ENCODE measurements around the gene G6PC1. TPM values are rescaled to one million over a fixed set of nuclear protein-coding genes. Genes with fewer than 3 reads are reported as not detected.

G6PC1 gene
- total and polyA plus RNA-seq, 2 of the 13 experiments (the other 11 are each of a cell fraction or from before 2014, with no cell fraction given), result 1.7 to 37.9 TPM

DNA sequence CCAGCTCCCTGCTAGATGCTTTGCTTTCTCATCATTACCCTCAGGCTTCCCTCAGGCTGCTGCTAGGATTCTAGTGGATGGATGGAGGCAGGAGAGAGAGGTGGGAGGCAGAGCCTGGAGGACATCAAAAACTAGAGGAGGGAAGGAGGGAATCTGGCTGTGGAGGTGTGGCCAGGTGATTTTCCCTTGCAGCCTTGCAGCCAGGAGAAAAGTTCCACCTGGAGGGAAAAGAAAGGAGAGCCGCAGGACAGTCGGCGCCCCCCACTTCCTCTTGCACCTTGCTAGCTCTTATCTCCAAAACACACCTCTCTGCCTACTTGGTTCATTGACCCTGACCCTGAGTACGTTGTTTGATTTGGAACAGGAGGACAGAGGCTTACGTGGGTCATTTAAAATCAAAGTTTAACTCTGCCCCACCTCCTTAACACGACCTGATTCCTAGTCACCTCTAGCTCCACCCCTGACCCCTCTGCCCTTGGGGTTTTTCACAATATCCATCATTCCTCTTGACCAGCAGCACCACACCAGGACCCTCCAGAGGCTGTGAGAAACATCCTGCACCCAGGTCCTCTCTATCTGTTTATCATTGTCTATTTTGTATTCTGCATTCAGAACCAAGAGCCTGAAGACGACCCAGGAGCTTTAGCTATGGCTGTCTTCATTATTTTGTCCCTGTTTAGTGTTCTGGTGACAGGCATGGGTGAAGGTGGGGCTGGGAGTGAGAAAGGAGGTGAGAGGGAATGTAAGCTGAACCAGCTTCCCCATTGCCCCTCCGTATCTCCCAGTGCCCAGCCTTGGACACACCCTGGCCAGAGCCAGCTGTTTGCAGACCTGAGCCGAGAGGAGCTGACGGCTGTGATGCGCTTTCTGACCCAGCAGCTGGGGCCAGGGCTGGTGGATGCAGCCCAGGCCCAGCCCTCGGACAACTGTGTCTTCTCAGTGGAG lies 33.7 kb upstream of the G6PC1 start:
- peak; percentile 93 for FAIRE-seq
- Histone ChIP-seq H3K9ac (ENCODE audit: insufficient read depth, low read depth, low read length) (0 out of 2 replicates have a peak overlapping the region, but pooled peaks have one; percentile 25), H3K79me2 (ENCODE audit: insufficient read depth, low read length) (no peaks in the 10 kb centered on the region), H3K27ac (ENCODE audit: extremely low read length, insufficient read depth, low read length) (peak overlapping the region; percentile 62), H2AFZ (ENCODE audit: low read length) (no peak overlapping the region), H3K4me1 (ENCODE audit: insufficient read depth, low read length) (peaks cover 73% of the 10 kb centered on the region), H4K20me1 (ENCODE audit: insufficient read depth, low read length) (no peaks in the 10 kb centered on the region), H3K4me3 (replicated peaks in 1 of 3; ENCODE audit: insufficient read depth in 1 of 3, low read depth in 2 of 3, low read length in 3 of 3) (peak overlapping the region in 2 of 3 experiments; percentile 18 to 44; a peak in 4 of 6 replicates), H3K9me3 (ENCODE audit: low read length) (peaks cover 9% of the 10 kb centered on the region), H3K27me3 (ENCODE audit: control insufficient read depth in 1 of 2, insufficient read depth in 2 of 2, low read length in 2 of 2) (no peaks in the 10 kb centered on the region), H3K36me3 (replicated peaks in 1 of 2; ENCODE audit: control insufficient read depth in 1 of 2, insufficient read depth in 2 of 2, low read length in 2 of 2) (no peaks in the 10 kb centered on the region), H3K4me2 (ENCODE audit: low read depth, low read length) (peak overlapping the region; percentile 79)
- in situ Hi-C loops (cut with HindIII; ENCODE audit: extremely low pct_ligation_motif_present, low pct_unique_long_range_greater_than_20kb) (no loop called here), intact Hi-C loops (cut with micrococcal nuclease; ENCODE audit: unreplicated experiment) (loop anchor here (2.0 kb wide), 1 partner anchor 14 kb away; no protein-coding TSS in a partner anchor)
- CTCF ChIA-PET (ENCODE audit: low intra/inter-chr PET ratio, low total read pairs), result no interaction called here
- ATAC-seq, result peak; percentile 60
- BruUV-seq (replicated peaks), result no TSS peak
- WGBS (ENCODE audit: low lambda C conversion rate), result under 1% methylated on average over 8 of the region's 12 CpGs
- DNase-seq (ENCODE audit: low spot score), result peak; percentile 68
- POLR2A ChIA-PET, result interaction anchor here (0.5 to 3.8 kb wide), 16 partner anchors 12 to 484 kb away, joined by 3 to 36 read pairs (median 12); partner anchors contain the start of genes AOC3, BECN1, RPL27 and WNK4
- TF ChIP-seq SOX6 (IDR thresholded peaks at IDR 0.05), result no peak
- TF ChIP-seq SOX6 (CRISPR knock-in tag; IDR thresholded peaks at IDR 0.05), result peak; percentile 92
- TF ChIP-seq, protein P1, sequence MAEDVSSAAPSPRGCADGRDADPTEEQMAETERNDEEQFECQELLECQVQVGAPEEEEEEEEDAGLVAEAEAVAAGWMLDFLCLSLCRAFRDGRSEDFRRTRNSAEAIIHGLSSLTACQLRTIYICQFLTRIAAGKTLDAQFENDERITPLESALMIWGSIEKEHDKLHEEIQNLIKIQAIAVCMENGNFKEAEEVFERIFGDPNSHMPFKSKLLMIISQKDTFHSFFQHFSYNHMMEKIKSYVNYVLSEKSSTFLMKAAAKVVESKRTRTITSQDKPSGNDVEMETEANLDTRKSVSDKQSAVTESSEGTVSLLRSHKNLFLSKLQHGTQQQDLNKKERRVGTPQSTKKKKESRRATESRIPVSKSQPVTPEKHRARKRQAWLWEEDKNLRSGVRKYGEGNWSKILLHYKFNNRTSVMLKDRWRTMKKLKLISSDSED (CRISPR knock-in tag; IDR thresholded peaks at IDR 0.05), result no peak
- TF ChIP-seq ZNF703 (CRISPR knock-in tag; IDR thresholded peaks at IDR 0.05; ENCODE audit: borderline replicate concordance), result peak; percentile 52; the same call in 1 of the 2 replicates
- no peak for TF ChIP-seq RELA (CRISPR knock-in tag; IDR thresholded peaks at IDR 0.05)
- TF ChIP-seq, protein P2, sequence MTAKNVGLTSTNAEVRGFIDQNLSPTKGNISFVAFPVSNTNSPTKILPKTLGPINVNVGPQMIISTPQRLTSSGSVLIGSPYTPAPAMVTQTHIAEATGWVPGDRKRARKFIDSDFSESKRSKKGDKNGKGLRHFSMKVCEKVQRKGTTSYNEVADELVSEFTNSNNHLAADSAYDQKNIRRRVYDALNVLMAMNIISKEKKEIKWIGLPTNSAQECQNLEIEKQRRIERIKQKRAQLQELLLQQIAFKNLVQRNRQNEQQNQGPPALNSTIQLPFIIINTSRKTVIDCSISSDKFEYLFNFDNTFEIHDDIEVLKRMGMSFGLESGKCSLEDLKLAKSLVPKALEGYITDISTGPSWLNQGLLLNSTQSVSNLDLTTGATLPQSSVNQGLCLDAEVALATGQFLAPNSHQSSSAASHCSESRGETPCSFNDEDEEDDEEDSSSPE (CRISPR knock-in tag; IDR thresholded peaks at IDR 0.05), result peak; percentile 45; the same call in 1 of the 2 replicates
- TF ChIP-seq, protein P3, sequence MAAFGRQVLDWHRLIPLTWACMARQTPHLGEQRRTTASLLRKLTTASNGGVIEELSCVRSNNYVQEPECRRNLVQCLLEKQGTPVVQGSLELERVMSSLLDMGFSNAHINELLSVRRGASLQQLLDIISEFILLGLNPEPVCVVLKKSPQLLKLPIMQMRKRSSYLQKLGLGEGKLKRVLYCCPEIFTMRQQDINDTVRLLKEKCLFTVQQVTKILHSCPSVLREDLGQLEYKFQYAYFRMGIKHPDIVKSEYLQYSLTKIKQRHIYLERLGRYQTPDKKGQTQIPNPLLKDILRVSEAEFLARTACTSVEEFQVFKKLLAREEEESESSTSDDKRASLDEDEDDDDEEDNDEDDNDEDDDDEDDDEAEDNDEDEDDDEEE (CRISPR knock-in tag; IDR thresholded peaks at IDR 0.05), result no peak
- TF ChIP-seq MAFK (conservative IDR thresholded peaks at IDR 0.05 in 1 of 2, IDR thresholded peaks at IDR 0.05 in 1 of 2; ENCODE audit: low read length in 2 of 2), result no peak
- no peak for TF ChIP-seq ZNF501 (CRISPR knock-in tag; IDR thresholded peaks at IDR 0.05)
- no peak for TF ChIP-seq REXO4 (CRISPR knock-in tag; IDR thresholded peaks at IDR 0.05; ENCODE audit: borderline replicate concordance)
- TF ChIP-seq SETDB1 (CRISPR knock-in tag; IDR thresholded peaks at IDR 0.05; ENCODE audit: borderline replicate concordance), result no peak
- 0 out of 2 replicates have a peak, but pooled peaks have one; percentile 66 for TF ChIP-seq PAWR (CRISPR knock-in tag; IDR thresholded peaks at IDR 0.05; ENCODE audit: borderline replicate concordance)
- peak; percentile 93 for TF ChIP-seq HMG20B (CRISPR knock-in tag; conservative IDR thresholded peaks at IDR 0.05)
- no peak for TF ChIP-seq ATRX (CRISPR knock-in tag; IDR thresholded peaks at IDR 0.05; ENCODE audit: borderline replicate concordance)
- TF ChIP-seq, protein P4, sequence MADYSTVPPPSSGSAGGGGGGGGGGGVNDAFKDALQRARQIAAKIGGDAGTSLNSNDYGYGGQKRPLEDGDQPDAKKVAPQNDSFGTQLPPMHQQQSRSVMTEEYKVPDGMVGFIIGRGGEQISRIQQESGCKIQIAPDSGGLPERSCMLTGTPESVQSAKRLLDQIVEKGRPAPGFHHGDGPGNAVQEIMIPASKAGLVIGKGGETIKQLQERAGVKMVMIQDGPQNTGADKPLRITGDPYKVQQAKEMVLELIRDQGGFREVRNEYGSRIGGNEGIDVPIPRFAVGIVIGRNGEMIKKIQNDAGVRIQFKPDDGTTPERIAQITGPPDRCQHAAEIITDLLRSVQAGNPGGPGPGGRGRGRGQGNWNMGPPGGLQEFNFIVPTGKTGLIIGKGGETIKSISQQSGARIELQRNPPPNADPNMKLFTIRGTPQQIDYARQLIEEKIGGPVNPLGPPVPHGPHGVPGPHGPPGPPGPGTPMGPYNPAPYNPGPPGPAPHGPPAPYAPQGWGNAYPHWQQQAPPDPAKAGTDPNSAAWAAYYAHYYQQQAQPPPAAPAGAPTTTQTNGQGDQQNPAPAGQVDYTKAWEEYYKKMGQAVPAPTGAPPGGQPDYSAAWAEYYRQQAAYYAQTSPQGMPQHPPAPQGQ (CRISPR knock-in tag; IDR thresholded peaks at IDR 0.05; ENCODE audit: borderline replicate concordance), result peak; percentile 65; the same call in 1 of the 2 replicates
- TF ChIP-seq ELF4 (CRISPR knock-in tag; IDR thresholded peaks at IDR 0.05; ENCODE audit: borderline replicate concordance), result no peak
- peak; percentile 55 for TF ChIP-seq MED8 (CRISPR knock-in tag; IDR thresholded peaks at IDR 0.05; ENCODE audit: insufficient replicate concordance)

Data from HepG2 (cell line).